NCI-H69 (cell line): ENCODE measurements around the gene OLFM1.
A peak's percentile ranks its signal among the peaks of the same experiment; 100 is the strongest.
"Not testable (repeated sequence)": the region's sequence is repeated elsewhere in the genome, so short reads cannot be mapped to it uniquely, and the experiment has no call there.

Experiments
- DNase-seq: peaks from one replicate; lab custom pipeline; 2025; lab: John Stamatoyannopoulos, UW

OLFM1 gene

DNA sequence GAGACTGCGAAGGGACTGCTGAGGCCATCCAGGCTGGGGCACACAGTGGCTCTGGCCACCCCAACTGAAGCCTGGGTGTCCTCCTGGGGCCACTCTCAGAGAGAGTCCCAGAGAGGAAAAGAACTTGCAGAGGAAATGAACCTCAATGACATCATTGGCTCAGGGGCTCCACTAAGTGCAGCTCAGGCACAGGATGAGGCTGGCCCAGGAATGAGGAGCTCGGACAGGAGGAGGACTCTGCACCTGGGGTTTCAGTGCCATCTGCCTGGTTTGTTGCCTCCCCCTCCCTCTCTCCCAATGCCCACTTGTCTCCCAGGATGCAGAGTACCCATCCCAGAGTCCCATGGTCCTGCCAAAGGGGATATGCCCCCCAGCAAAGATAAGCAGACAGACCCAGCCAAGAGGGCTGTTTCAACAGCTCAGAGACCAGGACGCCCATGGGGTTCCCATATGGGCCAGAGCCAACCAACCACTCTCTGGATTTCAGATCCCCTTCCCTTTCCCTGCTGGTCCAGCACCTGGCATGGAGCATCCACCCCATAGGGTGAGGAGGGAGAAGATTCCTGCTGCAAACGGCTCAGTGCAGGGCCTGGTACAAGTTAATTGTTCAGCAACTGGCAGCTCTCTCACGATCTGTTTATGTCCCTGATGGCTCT lies 26.9 kb upstream of the OLFM1 start:
- DNase-seq = no peak

DNA sequence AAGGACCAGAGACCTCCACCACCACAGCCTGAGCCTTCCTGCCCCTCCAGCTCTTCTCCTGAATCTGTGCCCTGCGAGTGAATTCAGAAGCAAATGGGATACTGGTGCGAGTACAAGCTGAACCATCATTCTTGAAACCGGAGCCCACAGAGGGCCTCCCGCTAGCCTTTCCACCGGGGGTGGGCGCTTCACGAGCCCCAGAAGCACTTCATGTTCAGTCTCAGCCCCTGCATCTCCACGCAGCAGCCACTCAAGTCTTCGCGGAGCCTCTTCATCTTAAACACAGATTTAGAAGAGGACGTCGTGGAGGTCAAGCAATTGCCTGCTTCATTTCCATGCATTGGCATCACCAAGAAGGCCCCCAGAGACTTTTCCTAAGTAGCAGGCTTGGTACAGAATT lies 26.0 kb upstream of the OLFM1 start:
- DNase-seq = no peak

DNA sequence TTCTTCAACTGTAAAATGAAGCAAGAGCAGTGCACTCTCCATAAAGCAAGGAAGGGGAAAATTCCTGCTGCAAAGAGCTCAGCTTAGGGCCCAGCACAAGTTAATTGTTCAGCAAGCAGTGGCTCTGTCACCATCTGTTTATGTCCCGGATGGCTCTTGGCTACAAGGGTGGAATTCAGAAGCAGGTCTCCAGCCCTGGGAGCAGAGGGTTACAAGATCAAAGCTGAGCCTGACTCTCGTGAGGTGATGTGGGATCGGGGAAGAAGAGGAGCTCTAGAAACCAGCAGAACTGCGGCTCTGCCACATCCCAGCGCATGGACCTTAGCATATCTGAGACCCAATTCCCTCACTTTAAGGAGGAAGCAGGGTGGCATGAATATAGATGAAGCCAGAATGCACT lies 25.2 kb upstream of the OLFM1 start:
- DNase-seq = no peak

DNA sequence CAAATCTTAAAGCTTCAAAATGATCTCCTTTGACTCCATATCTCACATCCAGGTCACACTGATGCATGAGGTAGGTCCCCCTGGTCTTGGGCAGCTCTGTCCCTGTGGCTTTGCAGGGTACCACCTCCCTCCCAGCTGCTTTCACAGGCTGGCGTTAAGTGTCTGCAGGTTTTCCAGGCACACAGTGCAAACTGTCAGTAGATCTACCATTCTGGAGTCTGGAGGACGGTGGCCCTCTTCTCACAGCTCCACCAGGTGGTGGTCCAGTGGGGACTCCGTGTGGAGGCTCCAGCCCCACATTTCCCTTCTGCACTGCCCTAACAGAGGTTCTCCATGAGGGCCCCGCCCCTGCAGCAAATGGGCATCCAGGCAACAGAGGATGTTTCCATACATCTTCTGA lies 24.0 kb upstream of the OLFM1 start:
- not testable (repeated sequence) for DNase-seq

DNA sequence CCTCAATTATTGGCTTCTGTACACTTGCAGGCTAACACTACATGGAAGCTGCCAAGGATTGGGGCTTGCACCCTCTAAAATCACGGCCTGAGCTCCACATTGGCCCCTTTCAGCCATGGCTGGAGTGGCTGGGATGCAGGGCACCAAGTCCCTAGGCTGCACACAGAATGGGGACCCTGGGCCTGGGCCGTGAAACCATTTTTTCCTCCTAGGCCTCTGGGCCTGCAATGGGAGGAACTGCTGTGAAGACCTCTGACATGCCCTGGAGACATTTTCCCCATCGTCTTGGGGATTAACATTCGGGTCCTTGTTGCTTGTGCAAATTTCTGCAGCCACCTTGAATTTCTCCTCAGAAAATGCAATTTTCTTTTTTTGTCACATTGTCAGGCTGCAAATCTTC lies 23.6 kb upstream of the OLFM1 start:
- DNase-seq = not testable (repeated sequence)

DNA sequence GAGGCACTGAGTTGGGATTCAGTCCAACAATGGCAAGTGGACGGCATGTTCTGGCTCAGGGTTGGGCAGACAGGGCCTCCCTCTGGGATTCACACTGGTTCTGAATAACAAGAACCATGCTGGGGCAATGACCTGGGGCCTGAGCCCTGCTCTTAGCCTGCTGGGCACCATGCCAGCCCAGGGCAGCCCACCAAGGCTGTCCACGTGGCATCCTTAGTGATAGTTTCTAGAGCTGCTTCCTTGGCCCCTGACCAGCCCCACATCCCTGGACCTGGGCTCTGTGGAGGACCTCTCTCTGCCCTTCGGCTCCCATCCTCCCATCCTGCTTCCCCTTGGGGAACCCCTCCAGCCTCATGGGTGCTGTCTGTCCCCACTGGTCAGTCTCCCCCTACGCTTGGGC lies 22.3 kb upstream of the OLFM1 start:
- no peak for DNase-seq

DNA sequence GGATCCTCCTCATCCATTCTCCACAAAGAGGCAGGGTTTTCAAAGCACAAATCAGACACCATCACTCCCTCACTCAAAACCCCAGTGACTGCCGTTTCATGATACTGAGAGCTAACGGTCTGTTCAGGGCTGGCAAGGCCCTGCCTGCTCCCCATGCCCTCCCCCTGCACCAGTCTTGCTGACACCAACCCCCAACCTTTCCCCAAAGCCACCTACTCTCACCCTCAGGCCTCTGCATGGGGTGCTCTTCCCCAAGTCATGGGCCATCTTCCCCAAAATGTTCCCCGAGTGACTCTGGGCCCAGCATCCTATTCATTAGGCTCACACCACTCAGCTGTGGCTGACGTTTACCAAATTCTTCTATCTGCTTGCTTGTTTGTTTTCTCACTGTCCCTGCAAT lies 21.7 kb upstream of the OLFM1 start:
- DNase-seq = no peak

DNA sequence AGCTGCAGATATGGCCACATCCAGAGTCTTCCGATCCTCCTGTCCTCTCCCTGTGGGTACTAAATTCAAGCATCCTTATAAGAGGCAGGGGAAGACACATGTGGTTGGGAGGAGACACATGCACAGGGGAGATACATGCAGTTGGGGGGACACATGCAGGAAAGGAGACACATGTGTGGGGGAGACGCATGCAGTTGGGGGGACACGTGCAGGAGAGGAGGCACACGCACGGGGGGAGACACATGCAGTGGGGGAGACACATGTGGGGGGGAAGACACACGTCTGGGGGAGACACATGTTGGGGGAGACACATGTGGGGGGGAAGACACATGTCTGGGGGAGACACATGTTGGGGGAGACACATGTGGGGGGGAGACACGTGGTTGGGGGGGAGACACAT lies 21.2 kb upstream of the OLFM1 start:
- DNase-seq = no peak

DNA sequence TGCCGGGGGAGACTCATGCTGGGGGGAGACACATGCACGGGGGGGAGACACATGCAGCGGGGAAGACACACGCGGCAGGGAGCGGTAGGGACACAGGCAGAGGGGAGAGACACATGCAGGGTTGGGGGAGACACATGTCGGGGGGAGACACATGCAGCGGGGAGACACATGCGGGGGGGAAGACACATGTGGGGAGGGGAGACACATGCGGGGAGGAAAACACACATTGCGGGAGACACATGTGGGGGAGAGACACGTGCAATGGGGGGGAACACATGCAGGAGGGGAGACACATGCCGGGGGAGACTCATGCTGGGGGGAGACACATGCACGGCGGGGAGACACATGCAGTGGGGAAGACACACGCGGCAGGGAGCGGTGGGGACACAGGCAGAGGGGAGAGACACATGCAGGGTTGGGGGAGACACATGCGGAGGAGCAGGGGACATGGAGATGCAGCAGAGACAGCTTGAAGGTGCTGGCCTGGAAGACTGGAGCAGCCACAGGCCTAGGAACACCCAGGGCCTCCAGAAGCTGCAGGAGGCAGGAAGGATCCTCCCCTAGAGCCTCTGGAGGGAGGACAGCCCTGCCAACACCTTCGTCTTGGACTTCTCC lies 20.3 kb upstream of the OLFM1 start:
- no peak for DNase-seq

DNA sequence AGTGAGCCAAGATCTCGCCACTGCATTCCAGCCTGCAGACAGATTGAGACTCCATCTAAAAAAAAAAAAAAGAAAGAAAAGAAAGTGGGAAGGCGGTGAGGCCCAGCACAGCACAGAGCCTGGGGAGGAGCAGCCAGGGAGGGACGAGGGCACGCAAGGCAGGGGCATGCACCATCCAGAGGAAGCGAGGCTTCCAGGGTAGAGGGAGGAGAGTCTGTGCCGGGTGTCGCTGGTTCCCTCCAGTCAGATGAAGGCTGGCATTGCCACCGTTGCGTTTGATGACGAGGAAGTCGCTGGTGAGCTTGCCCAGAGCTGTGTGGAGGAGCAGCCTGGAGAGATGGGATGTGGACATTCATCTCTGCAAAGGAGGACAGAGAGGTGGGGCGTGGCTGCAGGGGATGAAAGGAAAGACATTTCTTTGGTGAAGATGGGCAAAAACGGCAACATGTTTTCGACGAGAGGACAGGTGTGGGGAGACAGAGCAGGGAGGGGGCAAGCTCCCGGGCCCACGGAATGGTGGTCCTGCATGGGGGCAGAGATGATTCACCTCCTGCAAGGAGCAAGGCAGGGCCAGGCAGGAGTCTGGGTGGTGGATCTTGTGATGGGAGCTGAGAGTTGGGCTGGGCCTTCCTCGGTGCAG lies 18.6 kb upstream of the OLFM1 start:
- DNase-seq = no peak

DNA sequence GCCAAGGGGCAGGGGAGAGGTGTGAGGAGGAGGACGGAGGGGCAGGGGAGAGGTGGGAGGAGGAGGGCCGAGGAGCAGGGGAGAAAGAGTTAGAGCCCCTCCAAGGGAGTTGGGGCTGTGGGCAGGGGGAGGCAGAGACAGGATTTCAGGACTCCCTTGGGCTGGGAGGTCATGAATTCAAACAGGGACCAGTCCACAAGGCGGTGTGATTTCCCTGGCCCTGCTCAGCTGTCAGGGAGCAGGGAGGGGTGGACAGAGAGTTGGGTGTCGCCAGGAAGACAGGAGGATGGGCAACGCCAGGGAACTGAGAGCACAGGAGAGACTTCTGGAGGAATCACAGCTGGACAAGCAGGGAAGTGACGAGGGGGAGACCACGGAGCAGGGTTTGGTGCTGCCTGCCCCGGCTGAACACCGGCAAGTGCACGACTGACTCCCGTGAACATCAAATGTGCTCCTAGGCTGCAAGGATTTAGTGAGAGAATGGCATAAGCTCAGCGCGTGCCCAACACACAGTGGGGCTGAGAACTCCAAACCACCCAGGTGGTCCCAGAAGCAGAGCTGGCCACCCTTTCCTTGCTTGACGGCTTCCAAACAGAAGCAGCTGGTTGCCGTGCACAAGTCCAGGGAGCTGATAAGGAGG lies 17.8 kb upstream of the OLFM1 start:
- DNase-seq = no peak

DNA sequence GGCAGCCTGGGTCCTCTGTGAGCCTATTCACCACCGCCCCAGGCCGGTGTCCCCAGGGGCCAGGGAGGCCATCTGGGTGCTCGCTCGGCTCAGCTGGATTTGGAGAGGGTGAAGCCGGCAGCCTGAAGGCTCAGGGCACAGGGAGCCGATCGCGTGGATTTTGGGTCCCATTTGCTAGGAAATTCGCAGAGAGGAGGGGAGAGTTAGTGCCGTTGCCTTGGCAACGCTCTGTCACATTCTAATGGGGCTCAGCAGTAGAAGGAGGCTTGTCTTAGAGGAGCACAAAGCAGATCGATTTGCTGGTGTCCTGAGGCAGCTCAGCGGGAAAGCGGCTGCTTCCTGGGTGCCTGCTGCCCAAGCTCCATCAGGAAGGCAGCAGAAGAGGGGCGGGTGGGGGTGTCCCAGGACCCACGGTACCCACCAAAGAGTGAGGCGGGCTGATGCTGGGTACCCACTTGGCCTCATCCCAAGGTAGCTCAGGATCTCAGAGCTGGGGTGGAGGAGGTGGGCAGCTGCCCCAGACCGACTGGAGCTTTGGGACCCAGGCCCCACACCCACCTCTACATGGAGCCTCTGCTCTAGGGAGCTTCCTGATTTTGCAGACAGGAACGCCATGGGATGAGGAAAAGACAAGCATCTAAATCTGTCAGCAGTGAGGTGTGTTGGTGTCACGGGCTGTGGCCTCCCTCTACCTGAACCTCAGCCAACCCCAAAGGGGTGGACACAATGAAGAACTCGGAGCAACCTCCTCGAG lies 17.1 kb upstream of the OLFM1 start:
- DNase-seq = peak; percentile 42

DNA sequence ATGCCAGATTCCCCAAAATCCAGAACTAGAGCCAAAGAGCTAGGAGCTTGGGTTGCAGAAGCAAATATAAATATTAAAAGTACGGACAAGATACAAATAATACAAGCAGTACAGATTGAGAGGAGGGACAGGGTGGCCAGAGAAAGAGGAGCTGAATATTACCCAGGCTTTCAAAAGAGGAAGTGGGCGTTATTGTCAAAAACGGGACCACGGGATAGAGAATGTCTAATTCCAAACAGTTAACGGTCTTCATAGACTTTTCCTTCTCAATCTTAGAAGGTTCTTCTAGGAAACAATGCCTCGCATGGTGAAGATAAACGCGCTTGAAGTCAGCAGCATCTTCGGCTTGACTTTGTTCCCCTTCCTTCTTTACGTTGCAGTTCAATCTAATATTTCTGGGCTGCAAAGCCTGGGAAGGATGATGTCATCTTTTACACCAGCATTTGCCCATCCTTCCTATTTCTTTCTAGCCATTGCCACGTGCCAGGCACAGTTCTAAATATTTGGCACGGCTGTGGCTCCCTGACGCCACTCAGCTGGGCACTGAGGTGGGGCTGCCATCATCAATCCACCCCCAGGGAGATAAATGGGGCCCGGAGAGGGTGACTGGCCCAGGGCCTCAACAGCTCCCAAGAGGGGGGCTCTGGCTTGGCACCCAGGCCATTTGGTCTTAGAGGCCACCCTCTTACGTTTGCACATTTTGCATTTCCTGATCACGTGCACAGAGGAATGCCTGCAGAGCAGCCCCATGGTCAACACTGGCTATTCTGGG lies 16.3 kb upstream of the OLFM1 start:
- no peak for DNase-seq

DNA sequence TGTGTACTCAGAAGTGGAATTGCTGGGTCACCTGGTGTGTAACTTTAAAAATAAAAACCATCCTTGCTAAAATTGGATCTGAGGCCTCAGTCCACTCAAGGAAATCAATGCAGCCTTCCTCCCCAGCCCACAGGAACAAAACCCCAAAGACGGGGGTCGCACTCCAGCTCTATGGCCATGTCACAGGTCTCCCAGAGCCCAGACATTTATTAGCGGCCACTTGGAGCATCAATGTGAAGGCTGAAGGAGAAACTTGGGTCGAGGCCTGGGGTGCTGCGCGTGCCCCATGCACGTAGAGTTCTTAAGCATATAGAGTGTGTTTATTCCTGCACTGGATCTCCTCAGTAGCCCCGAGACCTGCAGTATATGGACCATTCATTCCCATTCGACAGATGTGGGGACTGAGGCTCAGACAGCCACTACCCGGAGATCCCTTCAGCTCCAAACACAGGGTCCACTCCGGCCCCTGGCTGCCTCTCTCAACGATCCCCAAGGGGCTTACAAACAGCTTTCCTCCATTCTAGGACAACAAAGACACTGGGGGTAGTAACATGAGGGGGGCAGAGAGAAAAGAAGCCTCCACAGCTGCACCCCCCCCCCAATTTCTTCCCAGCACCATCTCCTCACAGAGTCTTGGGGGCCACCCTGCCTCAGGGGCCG lies 14.3 kb upstream of the OLFM1 start:
- no peak for DNase-seq

DNA sequence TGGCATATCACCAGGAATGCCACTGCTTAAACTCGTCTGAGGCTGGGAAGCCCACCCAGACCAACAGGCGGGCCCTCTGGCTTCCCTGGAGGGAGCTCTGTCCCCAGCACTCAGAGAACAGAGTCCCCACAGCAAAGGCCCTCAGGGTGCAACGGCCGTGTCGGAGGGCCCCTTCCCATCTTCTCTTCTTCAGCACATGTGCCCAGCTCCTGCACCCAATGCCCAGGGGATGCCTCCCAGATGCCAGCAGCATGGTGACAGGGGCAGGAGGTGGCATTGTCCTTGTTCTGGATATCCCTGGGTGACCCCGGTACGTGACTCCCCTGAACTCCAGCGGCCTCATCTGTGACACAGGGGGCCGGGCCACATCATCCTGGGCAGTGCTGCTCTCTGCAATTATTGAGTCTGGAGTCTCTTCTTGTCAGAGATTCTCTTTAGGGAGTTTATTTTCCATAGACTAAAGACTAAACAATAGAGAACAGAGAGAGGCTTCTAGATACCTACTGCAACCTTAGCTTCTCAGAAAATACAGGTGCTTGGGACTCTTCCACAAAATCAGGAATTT lies 13.6 kb upstream of the OLFM1 start:
- DNase-seq = no peak

DNA sequence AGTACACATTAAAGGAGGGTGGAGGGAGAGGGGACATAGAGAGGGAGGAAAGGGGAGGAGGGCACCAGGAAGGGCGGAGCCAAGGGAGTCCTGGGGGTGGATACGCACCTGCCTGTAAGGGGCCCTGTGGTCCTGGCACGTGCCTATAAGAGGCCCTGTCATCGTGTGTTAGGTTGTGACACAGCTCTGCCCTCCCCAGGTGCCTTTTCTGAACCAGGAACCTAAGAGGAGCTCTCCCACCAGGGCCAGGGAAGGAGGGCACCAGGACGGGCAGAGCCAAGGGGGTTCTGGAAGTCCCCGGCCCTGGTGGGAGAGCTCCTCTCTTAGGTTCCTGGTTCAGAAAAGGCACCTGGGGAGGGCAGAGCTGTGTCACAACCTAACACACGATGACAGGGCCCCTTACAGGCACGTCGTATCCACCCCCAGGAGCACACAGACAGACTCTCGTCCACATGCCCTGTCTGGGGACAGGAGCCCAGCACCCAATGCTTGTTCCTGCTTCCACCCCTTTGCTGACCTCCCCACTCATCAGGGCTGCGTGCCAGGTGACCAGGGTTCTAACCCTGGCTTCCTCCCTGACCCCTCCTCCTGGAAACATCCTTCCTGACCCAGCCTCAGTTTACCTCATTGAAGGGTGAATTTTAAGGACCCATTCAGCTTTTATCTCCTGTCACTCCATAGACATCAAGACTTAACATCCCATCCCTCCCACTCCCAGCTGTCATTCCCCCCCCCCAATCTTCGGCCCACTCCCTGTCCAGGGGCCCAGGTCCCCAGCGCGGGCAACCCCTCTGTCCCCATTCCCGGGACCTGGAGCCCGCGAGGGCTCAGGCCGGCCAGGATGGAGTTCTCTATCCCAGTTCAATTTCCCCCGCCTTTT lies 12.9 kb upstream of the OLFM1 start:
- peak; percentile 28 for DNase-seq

DNA sequence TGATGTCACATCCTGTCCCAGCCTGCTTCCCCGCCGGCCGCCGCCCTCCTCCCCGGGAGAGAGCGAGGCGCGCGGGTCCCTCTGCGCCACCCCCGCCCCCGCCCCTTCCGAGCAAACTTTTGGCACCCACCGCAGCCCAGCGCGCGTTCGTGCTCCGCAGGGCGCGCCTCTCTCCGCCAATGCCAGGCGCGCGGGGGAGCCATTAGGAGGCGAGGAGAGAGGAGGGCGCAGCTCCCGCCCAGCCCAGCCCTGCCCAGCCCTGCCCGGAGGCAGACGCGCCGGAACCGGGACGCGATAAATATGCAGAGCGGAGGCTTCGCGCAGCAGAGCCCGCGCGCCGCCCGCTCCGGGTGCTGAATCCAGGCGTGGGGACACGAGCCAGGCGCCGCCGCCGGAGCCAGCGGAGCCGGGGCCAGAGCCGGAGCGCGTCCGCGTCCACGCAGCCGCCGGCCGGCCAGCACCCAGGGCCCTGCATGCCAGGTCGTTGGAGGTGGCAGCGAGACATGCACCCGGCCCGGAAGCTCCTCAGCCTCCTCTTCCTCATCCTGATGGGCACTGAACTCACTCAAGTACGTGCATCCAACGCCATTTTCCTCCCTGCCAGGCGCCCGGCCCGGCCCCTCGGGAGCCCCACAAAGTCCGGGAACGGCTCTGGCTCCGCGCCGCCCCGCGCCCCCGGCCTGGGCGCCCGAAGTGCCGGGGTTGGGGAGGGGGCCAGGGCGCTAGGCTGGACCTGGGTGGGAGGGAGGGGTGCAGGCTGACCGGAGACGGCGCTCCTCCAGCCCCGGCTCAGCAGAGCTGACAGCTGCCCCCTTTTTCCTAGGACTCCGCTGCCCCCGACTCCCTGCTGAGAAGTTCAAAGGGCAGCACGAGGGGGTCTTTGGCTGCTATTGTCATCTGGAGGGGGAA lies 12.0 kb upstream of the OLFM1 start:
- peak; percentile 93 for DNase-seq

DNA sequence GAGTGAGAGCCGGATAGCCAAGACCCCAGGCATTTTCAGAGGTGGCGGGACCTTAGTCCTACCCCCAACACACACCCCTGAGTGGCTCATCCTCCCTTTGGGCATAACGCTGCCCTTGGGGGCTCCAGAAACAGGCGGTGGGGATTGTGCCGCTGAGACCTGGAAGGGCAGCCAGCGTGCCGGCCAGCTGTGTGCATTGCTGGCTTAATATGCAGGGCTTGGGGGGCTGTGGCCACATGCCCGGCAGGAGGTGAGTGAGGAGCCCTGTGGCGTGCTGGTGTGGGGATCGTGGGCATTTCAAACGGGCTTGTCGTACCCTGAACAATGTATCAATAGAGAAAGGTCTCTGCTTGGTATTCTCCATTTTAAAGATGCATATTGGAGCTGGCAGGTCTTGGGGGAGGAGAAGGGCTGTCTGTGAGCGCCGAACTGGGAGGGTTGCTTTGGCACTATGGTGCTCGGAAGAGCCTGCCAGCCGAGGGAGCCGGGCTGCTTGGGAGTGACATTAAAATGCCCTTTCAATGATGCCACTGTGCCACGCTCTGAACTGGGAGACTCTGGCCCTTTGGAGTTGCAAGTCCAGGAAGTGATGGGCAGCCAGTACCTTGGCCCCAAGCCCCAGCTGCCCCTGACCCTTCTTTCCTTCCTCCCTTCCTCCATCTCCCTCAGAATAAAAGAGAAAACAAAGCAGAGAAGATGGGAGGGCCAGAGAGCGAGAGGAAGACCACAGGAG lies 11.2 kb upstream of the OLFM1 start:
- DNase-seq = peak; percentile 39
